Measurements from ENCODE around the gene RASGRP3. TPM values are rescaled to one million over a fixed set of nuclear protein-coding genes. Genes with fewer than 3 reads are reported as not detected.

RASGRP3 gene
- total RNA-seq, 1 donor = 31.5 TPM

Other genes starting within 250 kb of the RASGRP3 start
- 45.9 TPM for gene FAM98A, start 122.7 kb downstream of the RASGRP3 start, total RNA-seq

Measured in mononuclear cell (primary cell).